HepG2 (cell line): ENCODE results near the gene STAT5A. TPM values are rescaled to one million over a fixed set of nuclear protein-coding genes. Genes with fewer than 3 reads are reported as not detected.

Source experiments
- EEA1 ChIP-seq: sonication (generic); formaldehyde crosslinking; IDR thresholded peaks from 2 replicates; pipeline ENCODE4 v1.5.1; 2020; ENCODE audit warnings: mild to moderate bottlenecking, missing genetic modification reagents, borderline replicate concordance
- FOSL2 ChIP-seq: sonication (generic); formaldehyde crosslinking; IDR thresholded peaks from 2 replicates; pipeline ENCODE4 v1.4.0; 2020; ENCODE audit warnings: missing genetic modification reagents
- HCFC1 ChIP-seq: fragments of 150-350 bp; IDR thresholded peaks from 2 replicates; pipeline ENCODE4 v1.6.1; 2014; ENCODE audit warnings: low read depth, low read length
- HMG20A ChIP-seq: IDR thresholded peaks from 2 replicates; pipeline ENCODE4 v1.6.1; 2016; ENCODE audit warnings: borderline replicate concordance
- KMT2A ChIP-seq: sonication (generic); formaldehyde crosslinking; IDR thresholded peaks from 2 replicates; pipeline ENCODE4 v1.4.0; 2020; ENCODE audit warnings: missing genetic modification reagents
- NFE2 ChIP-seq: sonication (generic); formaldehyde crosslinking; IDR thresholded peaks from 2 replicates; pipeline ENCODE4 v1.4.0; 2020; ENCODE audit warnings: missing genetic modification reagents
- NFE2L1 ChIP-seq: sonication (generic); formaldehyde crosslinking; IDR thresholded peaks from 2 replicates; pipeline ENCODE4 v1.4.0; 2020; ENCODE audit warnings: missing genetic modification reagents, mild to moderate bottlenecking, borderline replicate concordance
- NR2F2 ChIP-seq: IDR thresholded peaks from 2 replicates; pipeline ENCODE4 v1.6.1; 2012; ENCODE audit warnings: low read depth, inconsistent platforms, borderline replicate concordance
- SATB2 ChIP-seq: sonication (generic); formaldehyde crosslinking; IDR thresholded peaks from 2 replicates; pipeline ENCODE4 v1.5.0; 2020; ENCODE audit warnings: missing genetic modification reagents
- SIX1 ChIP-seq: sonication (generic); formaldehyde crosslinking; IDR thresholded peaks from 2 replicates; pipeline ENCODE4 v1.4.0; 2020; ENCODE audit warnings: missing genetic modification reagents, borderline replicate concordance
- SOX6 ChIP-seq, 2 experiments: fragments of 450-650 bp in 1 of 2; sonication (generic) in 1 of 2; formaldehyde crosslinking in 1 of 2; IDR thresholded peaks; 2 replicates each; pipeline versions ENCODE4 v1.4.0 to v1.6.1; 2017 to 2020; ENCODE audit warnings: antibody characterized with exemption in 1 of 2, mild to moderate bottlenecking in 1 of 2, missing genetic modification reagents in 1 of 2
- ZBTB7B ChIP-seq: sonication (generic); formaldehyde crosslinking; IDR thresholded peaks from 2 replicates; pipeline ENCODE4 v1.4.0; 2020; ENCODE audit warnings: missing genetic modification reagents
- ZNF256 ChIP-seq: sonication (generic); formaldehyde crosslinking; conservative IDR thresholded peaks from 2 replicates; pipeline ENCODE4 v1.4.0; 2020; ENCODE audit warnings: missing genetic modification reagents
- ZNF556 ChIP-seq: sonication (generic); formaldehyde crosslinking; IDR thresholded peaks from 2 replicates; pipeline ENCODE4 v1.4.0; 2020; ENCODE audit warnings: mild to moderate bottlenecking, missing genetic modification reagents, borderline replicate concordance
- ZNF597 ChIP-seq: sonication (generic); formaldehyde crosslinking; IDR thresholded peaks from 2 replicates; pipeline ENCODE4 v1.5.0; 2020; ENCODE audit warnings: missing genetic modification reagents
- ZSCAN5A ChIP-seq: sonication (generic); formaldehyde crosslinking; IDR thresholded peaks from 2 replicates; pipeline ENCODE4 v1.8.0; 2022; ENCODE audit warnings: mild to moderate bottlenecking, missing genetic modification reagents, borderline replicate concordance
- polyA plus RNA-seq, 8 experiments: library from polyadenylated mRNA; depleted of rRNA in 3 of 8; stranded (reverse) in 7 of 8; unstranded in 1 of 8; fragments of >200 nt; fragmentation: Illumina TruSeq in 4 of 8; extraction: Trizol in 4 of 8; gene quantifications; 2 replicates each; pipeline versions ENCODE4 v1.2.1 to v1.2.3, GENCODE V29; 2011 to 2016; ENCODE audit warnings: low read depth in 4 of 8, missing spikeins in 1 of 8, mixed read lengths in 1 of 8; ENCODE audit not compliant: insufficient read depth in 1 of 8
- total RNA-seq, 5 experiments: library from RNA; depleted of rRNA; stranded (reverse); fragments of >200 nt; fragmentation: Illumina TruSeq; extraction: Trizol; gene quantifications; 2 replicates each; pipeline ENCODE4 v1.2.3, GENCODE V29; 2016; ENCODE audit warnings: low read depth in 1 of 5
- TF ChIP-seq, protein P1 (sequence below): sonication (generic); formaldehyde crosslinking; IDR thresholded peaks from 2 replicates; pipeline ENCODE4 v1.5.0; 2020; ENCODE audit warnings: mild to moderate bottlenecking, missing genetic modification reagents, borderline replicate concordance
- TF ChIP-seq, protein P2 (sequence below): sonication (generic); formaldehyde crosslinking; IDR thresholded peaks from 2 replicates; pipeline ENCODE4 v1.4.0; 2020; ENCODE audit warnings: missing genetic modification reagents
- TF ChIP-seq, protein P3 (sequence below): sonication (generic); formaldehyde crosslinking; IDR thresholded peaks from 2 replicates; pipeline ENCODE4 v1.8.0; 2023; ENCODE audit warnings: mild to moderate bottlenecking, missing genetic modification reagents

STAT5A gene
- total and polyA plus RNA-seq, 2 of the 13 experiments (the other 11 are each of a cell fraction or from before 2014, with no cell fraction given): 1.4 to 4.1 TPM

- TF ChIP-seq, protein P1, sequence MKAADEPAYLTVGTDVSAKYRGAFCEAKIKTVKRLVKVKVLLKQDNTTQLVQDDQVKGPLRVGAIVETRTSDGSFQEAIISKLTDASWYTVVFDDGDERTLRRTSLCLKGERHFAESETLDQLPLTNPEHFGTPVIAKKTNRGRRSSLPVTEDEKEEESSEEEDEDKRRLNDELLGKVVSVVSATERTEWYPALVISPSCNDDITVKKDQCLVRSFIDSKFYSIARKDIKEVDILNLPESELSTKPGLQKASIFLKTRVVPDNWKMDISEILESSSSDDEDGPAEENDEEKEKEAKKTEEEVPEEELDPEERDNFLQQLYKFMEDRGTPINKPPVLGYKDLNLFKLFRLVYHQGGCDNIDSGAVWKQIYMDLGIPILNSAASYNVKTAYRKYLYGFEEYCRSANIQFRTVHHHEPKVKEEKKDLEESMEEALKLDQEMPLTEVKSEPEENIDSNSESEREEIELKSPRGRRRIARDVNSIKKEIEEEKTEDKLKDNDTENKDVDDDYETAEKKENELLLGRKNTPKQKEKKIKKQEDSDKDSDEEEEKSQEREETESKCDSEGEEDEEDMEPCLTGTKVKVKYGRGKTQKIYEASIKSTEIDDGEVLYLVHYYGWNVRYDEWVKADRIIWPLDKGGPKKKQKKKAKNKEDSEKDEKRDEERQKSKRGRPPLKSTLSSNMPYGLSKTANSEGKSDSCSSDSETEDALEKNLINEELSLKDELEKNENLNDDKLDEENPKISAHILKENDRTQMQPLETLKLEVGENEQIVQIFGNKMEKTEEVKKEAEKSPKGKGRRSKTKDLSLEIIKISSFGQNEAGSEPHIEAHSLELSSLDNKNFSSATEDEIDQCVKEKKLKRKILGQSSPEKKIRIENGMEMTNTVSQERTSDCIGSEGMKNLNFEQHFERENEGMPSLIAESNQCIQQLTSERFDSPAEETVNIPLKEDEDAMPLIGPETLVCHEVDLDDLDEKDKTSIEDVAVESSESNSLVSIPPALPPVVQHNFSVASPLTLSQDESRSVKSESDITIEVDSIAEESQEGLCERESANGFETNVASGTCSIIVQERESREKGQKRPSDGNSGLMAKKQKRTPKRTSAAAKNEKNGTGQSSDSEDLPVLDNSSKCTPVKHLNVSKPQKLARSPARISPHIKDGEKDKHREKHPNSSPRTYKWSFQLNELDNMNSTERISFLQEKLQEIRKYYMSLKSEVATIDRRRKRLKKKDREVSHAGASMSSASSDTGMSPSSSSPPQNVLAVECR (CRISPR knock-in tag): peak; percentile 88
- peak; percentile 78 for TF ChIP-seq FOSL2 (CRISPR knock-in tag)
- TF ChIP-seq ZNF256 (CRISPR knock-in tag): peak; percentile 85; the same call in 1 of the 2 replicates
- TF ChIP-seq HCFC1: no peak
- TF ChIP-seq HMG20A (CRISPR knock-in tag): no peak; the same call in 1 of the 2 replicates
- TF ChIP-seq, protein P2, sequence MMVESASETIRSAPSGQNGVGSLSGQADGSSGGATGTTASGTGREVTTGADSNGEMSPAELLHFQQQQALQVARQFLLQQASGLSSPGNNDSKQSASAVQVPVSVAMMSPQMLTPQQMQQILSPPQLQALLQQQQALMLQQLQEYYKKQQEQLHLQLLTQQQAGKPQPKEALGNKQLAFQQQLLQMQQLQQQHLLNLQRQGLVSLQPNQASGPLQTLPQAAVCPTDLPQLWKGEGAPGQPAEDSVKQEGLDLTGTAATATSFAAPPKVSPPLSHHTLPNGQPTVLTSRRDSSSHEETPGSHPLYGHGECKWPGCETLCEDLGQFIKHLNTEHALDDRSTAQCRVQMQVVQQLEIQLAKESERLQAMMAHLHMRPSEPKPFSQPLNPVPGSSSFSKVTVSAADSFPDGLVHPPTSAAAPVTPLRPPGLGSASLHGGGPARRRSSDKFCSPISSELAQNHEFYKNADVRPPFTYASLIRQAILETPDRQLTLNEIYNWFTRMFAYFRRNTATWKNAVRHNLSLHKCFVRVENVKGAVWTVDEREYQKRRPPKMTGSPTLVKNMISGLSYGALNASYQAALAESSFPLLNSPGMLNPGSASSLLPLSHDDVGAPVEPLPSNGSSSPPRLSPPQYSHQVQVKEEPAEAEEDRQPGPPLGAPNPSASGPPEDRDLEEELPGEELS: peak; percentile 64; the same call in 1 of the 2 replicates
- TF ChIP-seq, protein P3, sequence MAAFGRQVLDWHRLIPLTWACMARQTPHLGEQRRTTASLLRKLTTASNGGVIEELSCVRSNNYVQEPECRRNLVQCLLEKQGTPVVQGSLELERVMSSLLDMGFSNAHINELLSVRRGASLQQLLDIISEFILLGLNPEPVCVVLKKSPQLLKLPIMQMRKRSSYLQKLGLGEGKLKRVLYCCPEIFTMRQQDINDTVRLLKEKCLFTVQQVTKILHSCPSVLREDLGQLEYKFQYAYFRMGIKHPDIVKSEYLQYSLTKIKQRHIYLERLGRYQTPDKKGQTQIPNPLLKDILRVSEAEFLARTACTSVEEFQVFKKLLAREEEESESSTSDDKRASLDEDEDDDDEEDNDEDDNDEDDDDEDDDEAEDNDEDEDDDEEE: 0 out of 2 replicates have a peak, but pooled peaks have one; percentile 70
- TF ChIP-seq SOX6 (IDR thresholded peaks at IDR 0.05): no peak
- TF ChIP-seq SOX6 (CRISPR knock-in tag; IDR thresholded peaks at IDR 0.05): peak; percentile 77
- TF ChIP-seq ZNF597: no peak
- TF ChIP-seq EEA1: peak; percentile 75; the same call in 1 of the 2 replicates
- peak; percentile 100 for TF ChIP-seq ZBTB7B
- no peak for TF ChIP-seq SIX1 (CRISPR knock-in tag)
- TF ChIP-seq NR2F2: peak; percentile 75; the same call in 1 of the 2 replicates
- no peak for TF ChIP-seq NFE2L1 (CRISPR knock-in tag)
- peak; percentile 39; the same call in 1 of the 2 replicates for TF ChIP-seq KMT2A
- TF ChIP-seq NFE2 (CRISPR knock-in tag): no peak
- TF ChIP-seq SATB2: peak; percentile 73; the same call in 1 of the 2 replicates
- TF ChIP-seq ZSCAN5A (CRISPR knock-in tag): peak; percentile 58
- TF ChIP-seq ZNF556: peak; percentile 94
Measured at GRCh38 chr17:42276609-42277341, 11.5 kb upstream of the STAT5A start (continued).
